OCI-LY3 (cell line): ENCODE measurements around the gene VCL.

ENCODE experiments used
- H2AFZ ChIP-seq: fragments of 200-600, 300-600 bp; shearing (Covaris generic); 2 replicates; pipeline ENCODE4 v1.6.0; 2014; ENCODE audit warnings: antibody characterized with exemption, low read depth, low read length
- H3K27ac ChIP-seq: fragments of 200-600, 300-600 bp; sonication (generic); 2 replicates; pipeline ENCODE4 v1.5.1; 2014; ENCODE audit warnings: mild to moderate bottlenecking, low read length, moderate library complexity, mixed read lengths
- H3K27me3 ChIP-seq: fragments of 200-600, 300-600 bp; sonication (generic); 2 replicates; pipeline ENCODE4 v1.6.1; 2014; ENCODE audit warnings: low read depth, low read length, mixed read lengths
- H3K36me3 ChIP-seq: fragments of 200-600, 300-600 bp; sonication (generic); replicated peaks from 2 replicates; pipeline ENCODE3; 2014; ENCODE audit warnings: low read depth, low read length, mixed read lengths
- H3K4me1 ChIP-seq: fragments of 300-600, 200-600 bp; sonication (generic); 2 replicates; pipeline ENCODE4 v1.6.1; 2014; ENCODE audit warnings: low read length, mixed read lengths
- H3K4me2 ChIP-seq: fragments of 200-600, 300-600 bp; sonication (generic); 2 replicates; pipeline ENCODE4 v1.6.1; 2014; ENCODE audit warnings: low read length, mixed read lengths
- H3K4me3 ChIP-seq: fragments of 300-600, 200-600 bp; sonication (generic); 2 replicates; pipeline ENCODE4 v1.5.1; 2014; ENCODE audit warnings: antibody characterized with exemption, mild to moderate bottlenecking, low read length, moderate library complexity
- H3K79me2 ChIP-seq: fragments of 300-600, 200-600 bp; shearing (Covaris generic); 2 replicates; pipeline ENCODE4 v1.6.1; 2014; ENCODE audit warnings: mild to moderate bottlenecking, low read length, mixed read lengths
- H3K9ac ChIP-seq: fragments of 300-600, 200-600 bp; shearing (Covaris generic); 2 replicates; pipeline ENCODE4 v1.6.0; 2014; ENCODE audit warnings: mild to moderate bottlenecking, low read length, moderate library complexity
- H3K9me3 ChIP-seq: fragments of 200-600, 300-600 bp; shearing (Covaris generic); 2 replicates; pipeline ENCODE4 v1.6.1; 2014; ENCODE audit warnings: low read length, mixed read lengths; ENCODE audit not compliant: insufficient read depth
- H4K20me1 ChIP-seq: fragments of 200-600, 300-600 bp; sonication (generic); 2 replicates; pipeline ENCODE4 v1.6.1; 2016; ENCODE audit warnings: low read length, mixed read lengths; ENCODE audit not compliant: insufficient read depth
- EZH2phosphoT487 ChIP-seq: fragments of 200-600 bp; shearing (Covaris generic); IDR thresholded peaks from 2 replicates; pipeline ENCODE4 v1.6.1; 2018; ENCODE audit warnings: antibody characterized with exemption, mixed run types, low read depth
- TF ChIP-seq, protein P1 (sequence below): fragments of 200-600, 300-600 bp; sonication (generic); IDR thresholded peaks from 2 replicates; pipeline ENCODE4 v1.5.1; 2014; ENCODE audit warnings: antibody characterized with exemption, low read length, low read depth

Gene VCL

DNA sequence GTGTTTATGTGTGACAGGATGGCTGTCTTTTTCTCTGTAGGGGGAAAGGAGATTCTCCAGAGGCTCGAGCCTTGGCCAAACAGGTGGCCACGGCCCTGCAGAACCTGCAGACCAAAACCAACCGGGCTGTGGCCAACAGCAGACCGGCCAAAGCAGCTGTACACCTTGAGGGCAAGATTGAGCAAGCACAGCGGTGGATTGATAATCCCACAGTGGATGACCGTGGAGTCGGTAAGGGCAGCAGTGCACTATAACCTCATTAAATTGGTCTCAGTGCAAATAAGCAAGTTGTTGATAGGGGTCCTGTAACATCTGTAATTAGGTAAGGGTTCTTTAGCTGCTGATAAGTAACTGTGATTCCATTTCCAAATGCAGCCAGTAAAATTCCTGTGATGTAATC is 96.3 kb downstream of the VCL start:
- no peak for TF ChIP-seq EZH2phosphoT487
- TF ChIP-seq, protein P1, sequence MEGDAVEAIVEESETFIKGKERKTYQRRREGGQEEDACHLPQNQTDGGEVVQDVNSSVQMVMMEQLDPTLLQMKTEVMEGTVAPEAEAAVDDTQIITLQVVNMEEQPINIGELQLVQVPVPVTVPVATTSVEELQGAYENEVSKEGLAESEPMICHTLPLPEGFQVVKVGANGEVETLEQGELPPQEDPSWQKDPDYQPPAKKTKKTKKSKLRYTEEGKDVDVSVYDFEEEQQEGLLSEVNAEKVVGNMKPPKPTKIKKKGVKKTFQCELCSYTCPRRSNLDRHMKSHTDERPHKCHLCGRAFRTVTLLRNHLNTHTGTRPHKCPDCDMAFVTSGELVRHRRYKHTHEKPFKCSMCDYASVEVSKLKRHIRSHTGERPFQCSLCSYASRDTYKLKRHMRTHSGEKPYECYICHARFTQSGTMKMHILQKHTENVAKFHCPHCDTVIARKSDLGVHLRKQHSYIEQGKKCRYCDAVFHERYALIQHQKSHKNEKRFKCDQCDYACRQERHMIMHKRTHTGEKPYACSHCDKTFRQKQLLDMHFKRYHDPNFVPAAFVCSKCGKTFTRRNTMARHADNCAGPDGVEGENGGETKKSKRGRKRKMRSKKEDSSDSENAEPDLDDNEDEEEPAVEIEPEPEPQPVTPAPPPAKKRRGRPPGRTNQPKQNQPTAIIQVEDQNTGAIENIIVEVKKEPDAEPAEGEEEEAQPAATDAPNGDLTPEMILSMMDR: no peak
- Histone ChIP-seq H3K27me3 (peaks cover 18% of the 10 kb centered on the region), H3K9me3 (no peaks in the 10 kb centered on the region), H3K9ac (no peak overlapping the region), H3K79me2 (no peaks in the 10 kb centered on the region), H3K4me1 (peaks cover 17% of the 10 kb centered on the region), H3K36me3 (peaks cover 17% of the 10 kb centered on the region), H3K4me3 (no peak overlapping the region), H4K20me1 (peaks cover 7% of the 10 kb centered on the region; the same call in 1 of the 2 replicates), H2AFZ (no peak overlapping the region), H3K27ac (no peak overlapping the region), H3K4me2 (no peak overlapping the region)

DNA sequence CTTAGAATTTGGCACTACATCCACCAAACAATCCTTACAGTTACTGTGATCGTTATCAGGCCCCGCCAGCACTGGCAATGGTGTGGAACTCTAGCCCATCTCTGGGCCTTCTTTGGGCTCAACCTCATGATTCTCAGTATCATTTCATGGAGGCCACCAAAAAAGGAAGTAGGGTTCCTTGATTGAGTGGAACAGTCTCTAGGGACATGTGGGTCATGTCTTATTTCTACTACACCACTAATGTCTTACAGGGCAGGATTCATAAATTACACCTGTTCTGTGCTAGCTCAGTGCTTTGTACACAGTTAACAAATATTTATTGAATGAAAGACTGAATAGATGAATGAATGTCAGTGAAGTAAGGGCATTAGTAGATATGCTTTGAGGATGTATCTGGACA is 98.9 kb downstream of the VCL start:
- Histone ChIP-seq H3K9me3 (no peaks in the 10 kb centered on the region), H3K27me3 (peaks cover 18% of the 10 kb centered on the region), H3K27ac (no peak overlapping the region), H3K9ac (no peak overlapping the region), H3K4me3 (peak overlapping the region; percentile 36; the same call in 1 of the 2 replicates), H2AFZ (no peak overlapping the region), H3K4me1 (peaks cover 17% of the 10 kb centered on the region), H3K36me3 (peaks cover 17% of the 10 kb centered on the region), H3K79me2 (no peaks in the 10 kb centered on the region), H4K20me1 (peaks cover 7% of the 10 kb centered on the region; the same call in 1 of the 2 replicates), H3K4me2 (peak overlapping the region; percentile 71)
- TF ChIP-seq EZH2phosphoT487: no peak
- TF ChIP-seq, protein P1: no peak

DNA sequence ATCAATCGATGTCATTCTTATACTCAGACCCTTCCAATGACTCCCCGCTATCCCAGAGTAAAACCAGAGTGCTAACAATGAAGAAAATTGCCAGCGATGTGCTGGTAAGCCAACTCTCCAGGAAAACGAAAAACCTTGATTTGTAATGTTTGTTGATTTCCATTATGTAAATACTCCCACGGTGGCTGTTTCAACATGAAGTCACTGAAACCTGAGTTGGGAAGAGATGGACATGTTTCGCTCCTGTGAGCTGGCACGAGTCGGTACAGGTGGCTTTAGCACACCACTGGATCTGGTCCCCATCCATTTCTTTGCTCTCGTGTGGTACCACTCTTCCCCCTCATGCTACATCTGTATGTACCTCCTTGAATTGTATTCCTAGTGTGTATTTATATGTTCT is 99.9 kb downstream of the VCL start:
- H2AFZ ChIP-seq: no peak overlapping the region
- peak overlapping the region; percentile 71; the same call in 1 of the 2 replicates for H3K4me2 ChIP-seq
- no peaks in the 10 kb centered on the region for H3K79me2 ChIP-seq
- H3K4me3 ChIP-seq: no peak overlapping the region
- TF ChIP-seq, protein P1: no peak
- TF ChIP-seq EZH2phosphoT487: no peak
- H3K27ac ChIP-seq: no peak overlapping the region
- H3K9me3 ChIP-seq: no peaks in the 10 kb centered on the region
- H3K9ac ChIP-seq: no peak overlapping the region
- H3K4me1 ChIP-seq: peaks cover 17% of the 10 kb centered on the region
- peaks cover 7% of the 10 kb centered on the region; the same call in 1 of the 2 replicates for H4K20me1 ChIP-seq
- H3K36me3 ChIP-seq: peaks cover 17% of the 10 kb centered on the region
- H3K27me3 ChIP-seq: peaks cover 18% of the 10 kb centered on the region

DNA sequence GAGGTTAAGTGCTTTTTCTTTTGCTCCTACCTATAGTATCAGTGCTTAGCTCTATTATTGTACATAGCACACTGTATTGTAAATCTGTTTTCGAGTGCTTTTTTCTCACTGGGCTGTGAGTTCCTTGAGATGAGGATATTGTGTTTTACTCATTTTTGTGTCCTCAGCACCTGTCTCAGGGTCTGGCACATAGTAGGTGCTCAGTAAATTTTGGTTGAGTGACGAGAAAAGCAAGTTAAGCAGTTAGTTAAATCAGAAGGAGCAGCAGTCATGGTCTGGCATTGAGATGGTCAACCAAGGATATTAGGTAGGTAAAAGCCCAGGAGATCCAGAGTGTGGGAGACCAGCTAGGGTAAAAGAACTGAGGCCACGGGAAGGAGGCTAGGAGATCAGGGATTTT is 101.5 kb downstream of the VCL start:
- Histone ChIP-seq H3K27ac (no peak overlapping the region), H3K36me3 (peaks cover 17% of the 10 kb centered on the region), H3K9me3 (no peaks in the 10 kb centered on the region), H4K20me1 (peaks cover 7% of the 10 kb centered on the region; the same call in 1 of the 2 replicates), H3K4me1 (peaks cover 17% of the 10 kb centered on the region), H3K4me2 (no peak overlapping the region), H3K9ac (no peak overlapping the region), H2AFZ (no peak overlapping the region), H3K79me2 (no peaks in the 10 kb centered on the region), H3K27me3 (peaks cover 18% of the 10 kb centered on the region), H3K4me3 (no peak overlapping the region)
- TF ChIP-seq, protein P1: no peak
- TF ChIP-seq EZH2phosphoT487: no peak
